Measurements from ENCODE around the gene SLCO4A1.

SLCO4A1 gene

DNA sequence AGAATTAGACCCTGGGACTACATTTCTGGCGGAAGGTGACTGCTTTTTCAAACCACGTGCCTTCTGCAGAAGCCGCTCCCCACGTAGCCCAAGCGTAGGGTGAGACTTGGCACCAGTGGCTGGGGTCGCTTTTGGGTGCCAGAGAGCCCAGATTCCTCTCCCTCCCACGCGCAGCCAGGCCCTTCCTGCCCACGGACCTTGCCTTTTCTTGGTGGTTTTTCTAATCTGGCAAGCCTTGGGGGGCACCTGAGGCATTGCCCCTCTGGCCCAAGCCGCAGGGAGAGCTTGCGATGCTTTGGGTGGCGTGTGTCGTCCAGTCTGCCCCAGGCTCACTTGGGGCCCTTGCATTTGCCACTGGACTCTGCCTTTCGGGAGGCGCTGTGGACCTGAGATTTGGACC is 3.3 kb downstream of the SLCO4A1 start:
- no peak overlapping the region for H3K27ac ChIP-seq (ENCODE audit: insufficient read depth, low read length, poor library complexity, severe bottlenecking)
- no peaks in the 10 kb centered on the region for H3K27me3 ChIP-seq (replicated peaks; ENCODE audit: control insufficient read depth, insufficient read depth, low read length, poor library complexity, severe bottlenecking)
- H3K4me3 ChIP-seq (ENCODE audit: insufficient read depth, low read depth, low read length, poor library complexity, severe bottlenecking) = no peak overlapping the region
- DNase-seq = no peak
- H3K36me3 ChIP-seq (ENCODE audit: control insufficient read depth, insufficient read depth, low read length) = no peaks in the 10 kb centered on the region
- peaks cover 18% of the 10 kb centered on the region for H3K4me1 ChIP-seq (ENCODE audit: control insufficient read depth, insufficient read depth, low read length, poor library complexity, severe bottlenecking)
- no peaks in the 10 kb centered on the region for H3K9me3 ChIP-seq (ENCODE audit: control insufficient read depth, low read length)

DNA sequence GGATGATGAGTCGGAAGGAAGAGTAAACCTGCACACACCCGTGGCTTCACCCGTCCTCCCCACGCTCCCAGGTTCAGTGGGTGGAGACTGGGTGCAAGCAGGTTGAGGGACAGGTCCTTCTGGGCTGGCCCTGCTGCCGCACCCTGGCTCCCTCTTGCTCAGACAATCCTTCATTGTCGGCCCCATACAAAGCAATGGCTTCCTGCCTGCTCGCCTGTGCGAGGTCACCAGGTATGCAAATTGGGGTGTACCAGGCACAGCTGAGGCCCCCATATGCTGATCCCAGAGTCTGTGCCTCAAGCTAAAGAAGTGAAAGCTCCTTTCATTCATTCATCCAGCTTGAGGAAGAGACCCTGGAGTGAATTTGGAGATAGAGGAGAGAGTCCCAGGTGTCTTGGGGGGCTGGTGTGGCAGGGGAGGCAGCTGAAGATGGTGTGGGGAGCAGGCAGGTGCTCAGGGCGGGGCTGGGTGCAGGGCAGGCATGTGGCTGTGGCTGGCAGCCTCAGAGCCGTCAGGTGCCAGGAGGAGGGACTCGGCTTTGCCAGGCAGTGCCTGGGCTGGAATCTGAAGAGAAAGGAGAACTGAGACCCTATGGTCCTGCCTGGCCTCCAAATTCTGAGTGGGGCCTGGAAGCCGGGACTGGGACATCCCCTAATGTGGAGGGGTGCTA is 4.7 kb downstream of the SLCO4A1 start:
- H3K4me3 ChIP-seq (ENCODE audit: insufficient read depth, low read depth, low read length, poor library complexity, severe bottlenecking) = no peak overlapping the region
- DNase-seq = no peak
- peaks cover 23% of the 10 kb centered on the region for H3K4me1 ChIP-seq (ENCODE audit: control insufficient read depth, insufficient read depth, low read length, poor library complexity, severe bottlenecking)
- H3K9me3 ChIP-seq (ENCODE audit: control insufficient read depth, low read length) = no peaks in the 10 kb centered on the region
- no peaks in the 10 kb centered on the region for H3K27me3 ChIP-seq (replicated peaks; ENCODE audit: control insufficient read depth, insufficient read depth, low read length, poor library complexity, severe bottlenecking)
- no peak overlapping the region for H3K27ac ChIP-seq (ENCODE audit: insufficient read depth, low read length, poor library complexity, severe bottlenecking)
- H3K36me3 ChIP-seq (ENCODE audit: control insufficient read depth, insufficient read depth, low read length) = no peaks in the 10 kb centered on the region

DNA sequence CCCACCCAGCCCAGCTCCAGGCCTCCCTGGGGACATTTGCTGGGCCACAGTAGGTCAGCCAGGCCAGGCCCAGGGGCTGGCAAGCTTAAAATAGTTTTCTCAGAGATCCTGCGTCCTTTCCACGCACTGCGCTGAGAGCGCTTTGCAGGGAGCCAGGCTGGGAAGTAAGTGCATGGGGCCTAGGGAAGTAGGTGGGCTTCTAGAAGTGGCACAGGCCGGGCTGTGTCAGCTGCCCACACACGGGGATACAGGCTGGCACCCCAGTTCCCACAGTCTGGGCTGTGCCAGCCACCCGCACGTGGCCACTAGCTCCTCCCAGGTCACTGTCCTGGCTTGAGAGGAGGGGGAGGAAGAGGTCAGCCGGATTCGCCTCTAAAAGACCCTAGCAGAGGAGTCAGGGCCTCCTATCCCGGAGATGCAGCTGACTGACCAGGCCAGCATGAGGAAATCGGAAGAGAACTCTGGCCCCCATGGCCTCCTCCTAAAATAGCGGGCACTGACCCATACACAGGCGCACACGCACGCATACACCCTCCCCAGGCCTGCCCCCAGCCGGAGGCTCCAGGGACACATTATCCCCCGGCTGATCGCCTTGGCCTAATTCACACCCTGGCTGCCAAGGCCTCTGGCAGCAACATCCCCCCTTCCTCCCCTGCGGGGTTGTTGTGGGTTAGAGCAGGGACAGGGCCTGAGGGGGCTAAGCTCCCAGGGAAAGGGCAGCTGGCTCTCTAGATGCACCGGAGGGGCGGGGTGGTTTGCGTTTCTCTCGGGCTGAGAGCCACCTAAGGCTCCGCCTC is 5.4 kb downstream of the SLCO4A1 start:
- H3K36me3 ChIP-seq (ENCODE audit: control insufficient read depth, insufficient read depth, low read length) = no peaks in the 10 kb centered on the region
- no peak overlapping the region for H3K4me3 ChIP-seq (ENCODE audit: insufficient read depth, low read depth, low read length, poor library complexity, severe bottlenecking)
- no peaks in the 10 kb centered on the region for H3K27me3 ChIP-seq (replicated peaks; ENCODE audit: control insufficient read depth, insufficient read depth, low read length, poor library complexity, severe bottlenecking)
- H3K4me1 ChIP-seq (ENCODE audit: control insufficient read depth, insufficient read depth, low read length, poor library complexity, severe bottlenecking) = peaks cover 27% of the 10 kb centered on the region
- no peak for DNase-seq
- no peaks in the 10 kb centered on the region for H3K9me3 ChIP-seq (ENCODE audit: control insufficient read depth, low read length)
- no peak overlapping the region for H3K27ac ChIP-seq (ENCODE audit: insufficient read depth, low read length, poor library complexity, severe bottlenecking)

DNA sequence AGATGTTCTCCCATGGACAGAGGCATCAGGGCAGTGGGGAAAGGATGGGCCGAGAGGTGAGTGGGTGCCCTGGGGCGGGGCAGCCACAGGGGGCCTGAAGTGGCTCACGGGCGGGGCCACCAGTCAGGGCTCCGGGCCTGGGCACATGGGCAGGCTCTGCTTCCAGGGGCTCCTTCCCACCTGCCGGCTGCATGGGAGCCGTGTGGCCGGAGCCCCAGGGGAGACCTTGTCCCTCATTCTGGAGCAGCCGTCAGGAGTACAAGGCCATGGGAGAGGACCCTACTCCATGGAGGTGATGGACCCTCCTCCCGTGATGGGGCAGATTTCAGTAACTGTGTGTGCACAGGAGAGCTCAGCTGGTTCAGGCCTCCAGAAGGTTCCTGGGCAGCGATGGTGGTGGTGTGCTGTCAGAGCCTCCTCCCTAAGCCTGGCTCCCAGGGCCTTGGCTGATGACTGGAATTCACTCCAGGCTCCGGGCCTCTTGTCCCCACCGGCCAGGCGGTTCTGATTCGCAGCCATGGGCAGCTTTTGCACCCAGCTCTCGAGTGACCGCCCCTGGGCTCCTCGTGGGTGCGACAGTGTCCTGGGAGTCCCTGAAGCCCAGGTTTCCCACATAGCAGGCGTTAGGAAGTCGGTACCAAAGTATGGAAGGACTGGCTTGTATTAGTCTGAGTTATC is 6.2 kb downstream of the SLCO4A1 start:
- Histone ChIP-seq H3K27me3 (replicated peaks; ENCODE audit: control insufficient read depth, insufficient read depth, low read length, poor library complexity, severe bottlenecking) (no peaks in the 10 kb centered on the region), H3K36me3 (ENCODE audit: control insufficient read depth, insufficient read depth, low read length) (no peaks in the 10 kb centered on the region), H3K4me1 (ENCODE audit: control insufficient read depth, insufficient read depth, low read length, poor library complexity, severe bottlenecking) (peaks cover 24% of the 10 kb centered on the region), H3K9me3 (ENCODE audit: control insufficient read depth, low read length) (no peaks in the 10 kb centered on the region), H3K4me3 (ENCODE audit: insufficient read depth, low read depth, low read length, poor library complexity, severe bottlenecking) (no peak overlapping the region), H3K27ac (ENCODE audit: insufficient read depth, low read length, poor library complexity, severe bottlenecking) (no peak overlapping the region)
- DNase-seq = no peak

DNA sequence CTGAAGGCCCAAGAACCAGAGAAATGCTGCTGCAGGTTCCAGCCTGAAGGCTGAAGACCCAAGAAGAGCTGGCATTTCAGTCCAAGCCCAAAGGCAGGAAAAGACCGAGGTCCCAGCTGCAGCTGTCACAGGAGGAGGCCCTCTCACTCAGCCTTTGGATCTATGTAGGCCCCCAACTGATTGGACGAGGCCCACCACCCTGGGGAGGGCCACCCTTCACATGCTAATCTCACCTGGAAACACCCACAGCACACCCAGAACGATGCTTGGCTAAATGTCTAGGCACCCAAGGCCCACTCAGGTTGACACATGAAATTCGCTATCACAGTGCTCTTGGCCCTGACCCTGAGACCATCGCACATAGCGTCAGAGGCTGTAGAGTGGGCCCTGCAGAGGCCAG is 6.8 kb downstream of the SLCO4A1 start:
- H3K4me1 ChIP-seq (ENCODE audit: control insufficient read depth, insufficient read depth, low read length, poor library complexity, severe bottlenecking) = peaks cover 23% of the 10 kb centered on the region
- DNase-seq = no peak
- no peak overlapping the region for H3K27ac ChIP-seq (ENCODE audit: insufficient read depth, low read length, poor library complexity, severe bottlenecking)
- H3K27me3 ChIP-seq (replicated peaks; ENCODE audit: control insufficient read depth, insufficient read depth, low read length, poor library complexity, severe bottlenecking) = no peaks in the 10 kb centered on the region
- no peak overlapping the region for H3K4me3 ChIP-seq (ENCODE audit: insufficient read depth, low read depth, low read length, poor library complexity, severe bottlenecking)
- H3K36me3 ChIP-seq (ENCODE audit: control insufficient read depth, insufficient read depth, low read length) = no peaks in the 10 kb centered on the region
- no peaks in the 10 kb centered on the region for H3K9me3 ChIP-seq (ENCODE audit: control insufficient read depth, low read length)

DNA sequence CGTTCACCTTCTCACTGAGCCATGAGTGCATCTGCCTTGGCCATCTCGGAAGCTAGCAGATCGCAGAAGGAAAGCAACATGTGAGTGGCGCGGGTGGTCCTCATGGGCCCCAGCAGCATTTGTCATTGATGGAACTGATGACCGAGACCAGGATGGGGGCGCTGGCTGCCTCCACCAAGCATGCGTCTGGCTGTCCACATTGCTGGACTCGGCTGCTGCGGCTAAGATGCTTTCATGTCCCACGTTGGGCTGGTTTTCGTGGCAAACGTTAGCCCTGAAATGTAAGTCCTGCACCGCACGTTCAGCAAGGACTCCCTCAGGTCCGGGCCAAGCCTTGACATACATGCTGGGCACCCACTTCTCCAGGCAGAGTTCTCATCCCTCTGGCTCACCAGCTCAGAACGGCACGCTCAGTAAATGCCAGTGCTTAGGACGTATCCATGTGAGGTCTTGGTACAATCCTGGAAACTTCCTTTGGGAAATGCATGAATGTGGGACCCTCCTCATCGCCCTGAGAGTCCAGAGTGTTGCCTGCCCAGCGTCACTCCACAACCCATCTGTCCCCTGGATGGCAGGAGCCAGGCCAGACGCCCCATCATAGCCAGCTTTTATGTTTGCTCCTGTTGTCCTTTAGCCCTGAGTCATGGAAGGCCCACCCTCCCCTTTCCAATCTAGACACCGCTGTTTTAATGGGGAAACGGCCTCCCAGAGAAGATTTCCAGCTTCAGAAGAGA is 8.4 kb downstream of the SLCO4A1 start:
- H3K36me3 ChIP-seq (ENCODE audit: control insufficient read depth, insufficient read depth, low read length) = no peaks in the 10 kb centered on the region
- H3K4me1 ChIP-seq (ENCODE audit: control insufficient read depth, insufficient read depth, low read length, poor library complexity, severe bottlenecking) = peaks cover 23% of the 10 kb centered on the region
- no peaks in the 10 kb centered on the region for H3K27me3 ChIP-seq (replicated peaks; ENCODE audit: control insufficient read depth, insufficient read depth, low read length, poor library complexity, severe bottlenecking)
- peak overlapping the region; percentile 2 for H3K4me3 ChIP-seq (ENCODE audit: insufficient read depth, low read depth, low read length, poor library complexity, severe bottlenecking)
- no peaks in the 10 kb centered on the region for H3K9me3 ChIP-seq (ENCODE audit: control insufficient read depth, low read length)
- H3K27ac ChIP-seq (ENCODE audit: insufficient read depth, low read length, poor library complexity, severe bottlenecking) = peak overlapping the region; percentile 88
- no peak for DNase-seq

DNA sequence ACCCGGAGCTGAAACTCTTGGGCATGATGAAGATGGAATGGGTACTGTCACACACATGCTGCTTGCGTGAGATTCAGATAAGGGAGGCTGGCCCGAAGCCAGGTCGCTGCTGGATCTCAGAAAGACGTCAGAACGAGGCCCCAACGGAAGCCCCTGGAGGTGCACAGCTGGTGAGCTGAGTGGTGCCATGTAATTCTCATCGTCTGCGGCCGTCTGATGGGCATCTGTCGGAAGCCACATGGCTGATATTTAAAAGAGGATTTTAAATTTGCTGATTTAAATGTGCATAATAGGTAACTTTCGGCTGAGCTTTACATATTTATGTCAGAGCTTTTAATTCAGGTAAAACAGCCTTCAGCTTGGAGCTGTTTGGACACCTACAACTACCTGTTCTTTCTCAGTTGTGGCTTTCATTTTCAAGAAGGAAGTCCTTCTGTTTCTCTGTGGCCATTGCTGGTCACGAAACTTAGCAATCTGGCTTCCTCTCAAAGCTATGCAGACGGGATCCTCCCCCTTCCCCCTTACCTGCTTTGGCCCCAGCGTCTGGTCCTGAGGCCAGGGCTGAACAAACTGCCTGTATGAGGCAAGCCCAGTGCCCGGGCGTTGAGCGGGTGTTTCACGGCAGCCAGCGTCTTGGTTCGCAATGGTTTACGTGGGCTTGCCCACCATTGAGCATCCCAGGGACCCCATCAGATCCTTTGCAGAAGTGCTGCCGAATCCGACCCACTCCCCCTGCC is 9.2 kb downstream of the SLCO4A1 start:
- Histone ChIP-seq H3K36me3 (ENCODE audit: control insufficient read depth, insufficient read depth, low read length) (no peaks in the 10 kb centered on the region), H3K27ac (ENCODE audit: insufficient read depth, low read length, poor library complexity, severe bottlenecking) (peak overlapping the region; percentile 88), H3K4me1 (ENCODE audit: control insufficient read depth, insufficient read depth, low read length, poor library complexity, severe bottlenecking) (peaks cover 23% of the 10 kb centered on the region), H3K9me3 (ENCODE audit: control insufficient read depth, low read length) (no peaks in the 10 kb centered on the region), H3K27me3 (replicated peaks; ENCODE audit: control insufficient read depth, insufficient read depth, low read length, poor library complexity, severe bottlenecking) (no peaks in the 10 kb centered on the region), H3K4me3 (ENCODE audit: insufficient read depth, low read depth, low read length, poor library complexity, severe bottlenecking) (peak overlapping the region; percentile 61)
- peak; percentile 72 to 86 (median 77) for DNase-seq

DNA sequence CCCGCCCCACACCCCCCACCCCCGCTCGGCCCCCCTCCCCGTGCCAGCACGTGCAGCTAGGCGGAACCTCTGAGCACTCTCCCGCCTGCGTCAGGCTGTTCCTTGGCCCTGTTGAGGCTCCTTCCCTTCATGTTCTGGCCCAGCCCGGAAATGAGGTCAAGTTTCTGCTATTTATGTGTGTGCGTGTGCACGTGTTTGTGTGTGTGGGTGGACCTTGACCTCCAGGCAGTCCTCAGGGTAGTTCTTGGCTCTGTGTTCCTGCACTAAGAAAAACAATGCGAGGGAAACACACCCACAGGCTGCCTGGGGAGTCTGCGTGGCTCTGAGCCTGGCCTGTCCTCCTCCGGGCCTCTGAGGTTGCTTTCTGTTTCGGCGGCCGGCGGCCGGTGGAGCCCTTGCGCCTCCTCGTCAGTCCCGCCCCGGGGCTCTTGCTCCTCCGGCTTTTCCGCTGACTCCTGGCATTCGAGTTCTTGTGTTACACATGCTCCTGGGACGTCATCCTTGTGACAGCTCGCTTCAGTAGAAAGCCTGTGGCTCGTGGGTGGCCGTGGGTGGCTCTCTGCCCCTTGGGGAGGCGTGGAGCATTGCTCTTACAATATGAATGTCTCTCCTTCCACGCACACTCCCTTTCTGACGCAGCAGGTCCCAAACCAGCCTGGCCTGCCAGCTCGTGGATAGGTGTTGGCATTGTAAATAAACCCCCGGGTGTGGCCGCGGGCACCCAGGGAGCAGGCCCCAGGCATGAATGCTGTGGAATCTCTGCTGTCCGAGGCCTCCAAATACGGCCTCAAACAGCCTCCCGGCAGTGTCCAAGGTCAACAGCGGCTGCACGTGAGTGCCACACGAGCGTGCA is 10.0 kb downstream of the SLCO4A1 start:
- H3K4me1 ChIP-seq (ENCODE audit: control insufficient read depth, insufficient read depth, low read length, poor library complexity, severe bottlenecking) = peaks cover 23% of the 10 kb centered on the region
- H3K27me3 ChIP-seq (replicated peaks; ENCODE audit: control insufficient read depth, insufficient read depth, low read length, poor library complexity, severe bottlenecking) = no peaks in the 10 kb centered on the region
- peak overlapping the region; percentile 49 for H3K4me3 ChIP-seq (ENCODE audit: insufficient read depth, low read depth, low read length, poor library complexity, severe bottlenecking)
- no peaks in the 10 kb centered on the region for H3K9me3 ChIP-seq (ENCODE audit: control insufficient read depth, low read length)
- H3K36me3 ChIP-seq (ENCODE audit: control insufficient read depth, insufficient read depth, low read length) = no peaks in the 10 kb centered on the region
- peak; percentile 37 to 59 (median 56) for DNase-seq
- H3K27ac ChIP-seq (ENCODE audit: insufficient read depth, low read length, poor library complexity, severe bottlenecking) = peak overlapping the region; percentile 88

DNA sequence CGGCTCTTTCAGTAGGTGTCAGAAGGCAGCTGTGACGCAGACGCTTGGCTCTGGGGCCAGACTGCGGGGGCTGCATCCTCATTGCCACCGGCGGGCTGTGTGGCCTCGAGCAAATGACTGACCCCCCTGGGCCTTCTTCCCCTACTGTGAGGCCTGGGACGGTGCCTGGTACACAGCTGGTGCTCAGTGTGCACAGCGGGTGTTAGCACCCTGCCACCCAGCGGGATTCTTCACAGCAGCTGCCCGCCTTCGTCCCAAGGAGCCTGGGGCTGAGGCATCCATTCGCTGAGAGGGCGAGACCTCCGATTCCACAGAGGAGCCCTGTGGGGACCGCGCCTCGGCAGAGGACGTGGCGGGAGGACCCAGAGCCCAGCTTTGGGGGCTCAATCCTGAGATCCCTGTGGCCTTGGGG is 10.6 kb downstream of the SLCO4A1 start:
- peak overlapping the region; percentile 88 for H3K27ac ChIP-seq (ENCODE audit: insufficient read depth, low read length, poor library complexity, severe bottlenecking)
- no peak for DNase-seq
- no peaks in the 10 kb centered on the region for H3K9me3 ChIP-seq (ENCODE audit: control insufficient read depth, low read length)
- H3K27me3 ChIP-seq (replicated peaks; ENCODE audit: control insufficient read depth, insufficient read depth, low read length, poor library complexity, severe bottlenecking) = no peaks in the 10 kb centered on the region
- H3K4me3 ChIP-seq (ENCODE audit: insufficient read depth, low read depth, low read length, poor library complexity, severe bottlenecking) = peak overlapping the region; percentile 49
- H3K36me3 ChIP-seq (ENCODE audit: control insufficient read depth, insufficient read depth, low read length) = no peaks in the 10 kb centered on the region
- peaks cover 23% of the 10 kb centered on the region for H3K4me1 ChIP-seq (ENCODE audit: control insufficient read depth, insufficient read depth, low read length, poor library complexity, severe bottlenecking)

Measured in effector memory CD4-positive, alpha-beta T cell (primary cell).